ENCODE measurements around the gene DNAJB11.
"Not testable (repeated sequence)": the region's sequence is repeated elsewhere in the genome, so short reads cannot be mapped to it uniquely, and the experiment has no call there.

Gene DNAJB11

GRCh38 chr3:186552408-186553031, 18.0 kb upstream of the DNAJB11 start:
- no peak for DNase-seq (ENCODE audit: low read depth)

GRCh38 chr3:186564586-186564985, 5.9 kb upstream of the DNAJB11 start:
- no peak for DNase-seq (ENCODE audit: low read depth)

DNA sequence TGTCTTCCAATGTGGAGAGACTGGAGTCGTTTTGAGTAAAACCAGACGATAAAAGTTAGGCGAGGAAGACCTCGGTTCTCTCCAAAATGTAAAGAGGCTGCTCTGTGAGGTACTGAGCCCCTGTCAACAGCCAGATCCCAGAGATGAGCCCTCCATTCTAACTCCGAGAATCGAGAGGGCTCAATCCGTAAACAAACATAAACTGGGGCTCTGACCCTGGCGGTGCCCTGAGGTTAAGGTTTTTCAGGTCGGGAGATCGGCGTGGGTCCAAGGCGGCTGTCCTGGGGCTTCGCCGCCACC, 3.8 kb upstream of the DNAJB11 start:
- no peak for DNase-seq (ENCODE audit: low read depth)

DNA sequence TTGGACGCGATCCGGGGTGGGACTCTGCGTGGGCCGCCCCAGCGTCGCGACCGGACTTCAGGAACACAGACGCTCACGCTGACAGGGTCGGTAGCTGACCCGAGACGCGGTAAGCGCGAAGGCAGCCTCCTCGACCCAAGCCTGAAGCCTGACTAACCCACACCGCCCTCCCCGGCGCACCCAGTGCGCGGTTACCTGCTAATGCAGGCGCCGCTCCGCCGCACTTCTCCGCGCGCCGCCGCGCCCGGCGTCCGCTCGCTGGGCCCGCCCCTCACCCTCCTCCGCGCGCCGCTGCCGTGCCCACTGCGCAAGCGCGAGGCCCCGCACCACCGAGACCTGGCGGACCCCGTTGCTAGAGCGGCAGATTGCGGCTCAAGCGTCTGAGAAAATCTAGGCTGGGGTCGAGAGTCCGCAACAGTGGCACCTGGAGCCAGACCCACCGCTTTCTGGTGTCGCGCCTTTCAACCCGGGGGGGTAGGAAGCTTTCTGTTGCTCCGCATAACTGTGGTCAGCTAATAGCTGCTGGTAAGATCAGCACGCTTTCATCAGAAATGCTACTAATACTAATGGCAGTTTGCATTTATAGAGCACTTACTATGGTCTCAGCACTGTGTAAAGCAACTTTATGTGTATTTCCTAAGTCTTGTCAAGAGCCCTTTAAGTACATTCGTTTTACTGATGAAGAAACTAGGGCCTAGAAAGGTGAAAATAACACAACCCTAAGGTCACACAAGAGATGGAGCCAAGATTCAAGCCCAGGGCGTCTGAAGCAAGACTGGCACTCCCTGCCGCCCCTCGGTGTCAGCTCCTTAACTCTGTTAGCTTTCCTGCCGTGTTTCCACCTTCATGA, 3.2 kb upstream of the DNAJB11 start, which contains the start of gene TBCCD1:
TBCCD1 (minus strand) TSS at position 268 of the 850 bp plus-strand sequence. CDS start 3,010 bp downstream, outside the sequence.
- peak; percentile 83 for DNase-seq (ENCODE audit: low read depth)

GRCh38 chr3:186569361-186569760, 1.2 kb upstream of the DNAJB11 start:
- not testable (repeated sequence) for DNase-seq (ENCODE audit: low read depth)

DNA sequence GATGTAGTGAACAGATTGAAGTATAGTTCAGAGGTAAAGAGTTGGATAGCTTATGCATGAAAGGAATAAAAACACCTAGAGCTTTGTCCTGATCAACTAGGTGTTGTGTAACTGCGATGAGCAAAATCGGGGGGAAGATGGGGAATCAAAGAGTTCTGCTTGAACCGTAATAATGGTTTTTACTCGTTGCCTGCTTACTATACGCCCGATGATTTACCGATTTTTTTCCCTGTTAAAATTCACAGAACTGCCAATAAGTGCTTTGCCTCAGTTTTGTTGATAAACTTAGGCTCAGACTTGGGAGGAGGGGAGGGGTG, 783 bp upstream of the DNAJB11 start:
- DNase-seq (ENCODE audit: low read depth) = no peak

DNA sequence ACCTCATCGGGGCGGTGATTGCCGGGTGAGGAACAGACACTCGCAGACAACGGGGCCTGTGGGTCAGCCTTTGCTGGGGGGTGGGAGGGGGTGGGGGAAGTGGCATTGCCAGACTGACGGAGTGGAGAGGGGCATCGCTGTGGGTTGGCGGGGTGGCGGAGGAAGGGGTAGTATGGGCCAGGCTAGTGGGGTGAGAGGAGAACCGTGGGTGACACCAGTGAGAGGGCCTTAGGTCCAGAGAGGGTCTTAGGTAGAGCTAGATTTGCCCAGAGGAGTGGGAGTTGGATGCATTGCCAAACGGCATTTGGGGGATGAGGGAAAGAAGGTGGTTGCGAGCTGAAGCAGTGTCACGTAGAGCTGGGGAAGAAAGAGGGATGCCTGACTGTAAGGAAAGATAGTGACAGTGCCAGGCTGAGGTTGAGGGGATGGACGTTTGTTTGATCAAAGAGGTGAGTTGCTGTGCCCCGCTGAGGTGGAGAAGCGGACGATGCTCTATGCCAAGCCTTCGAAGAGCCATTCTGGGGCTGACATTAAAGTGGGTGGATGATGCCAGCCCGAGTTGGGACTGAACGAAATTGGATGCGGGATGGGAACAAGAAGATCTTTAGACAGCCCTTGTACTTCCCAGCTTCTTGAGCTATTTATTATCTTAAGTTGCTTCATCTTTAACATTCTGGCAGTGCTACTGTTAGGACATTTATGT, 572 bp downstream of the DNAJB11 start:
- DNase-seq (ENCODE audit: low read depth) = peak; percentile 1

- no peak for DNase-seq (ENCODE audit: low read depth)
Measured at GRCh38 chr3:186571644-186572013, 1.1 kb downstream of the DNAJB11 start.

DNA sequence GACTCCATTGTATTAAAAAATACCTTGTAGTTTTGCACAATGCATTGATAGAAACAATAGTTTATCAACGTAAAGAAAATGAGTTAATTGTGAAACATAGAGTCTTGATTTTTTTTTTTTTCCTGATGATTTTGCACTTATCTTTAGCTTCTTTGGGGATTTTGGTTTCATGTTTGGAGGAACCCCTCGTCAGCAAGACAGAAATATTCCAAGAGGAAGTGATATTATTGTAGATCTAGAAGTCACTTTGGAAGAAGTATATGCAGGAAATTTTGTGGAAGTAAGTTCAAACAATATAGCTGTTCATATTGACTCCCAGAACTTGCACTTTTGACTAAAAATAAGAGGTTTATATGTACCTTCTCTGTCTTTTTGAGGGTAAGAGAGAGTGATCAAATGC, 7.0 kb downstream of the DNAJB11 start:
- no peak for DNase-seq (ENCODE audit: low read depth)

DNA sequence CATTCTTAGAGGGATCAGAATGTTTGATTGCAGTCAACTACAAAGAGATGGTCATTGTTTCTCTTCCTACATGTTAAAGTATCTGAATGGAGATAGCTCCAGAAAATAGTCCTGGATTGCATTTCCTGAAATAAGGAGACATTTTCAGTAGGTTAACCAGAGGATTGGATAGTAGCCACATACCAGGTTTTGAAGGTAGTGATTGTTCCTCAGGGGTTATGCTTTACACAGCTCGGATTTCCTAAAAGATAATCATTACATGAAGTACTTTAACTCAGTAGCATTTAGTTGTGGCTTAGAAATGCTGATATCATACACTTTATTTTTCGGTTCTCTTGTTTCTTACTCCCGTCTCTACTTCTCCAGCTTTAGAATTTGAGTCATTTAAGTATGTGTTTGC, 10.3 kb downstream of the DNAJB11 start:
- no peak for DNase-seq (ENCODE audit: low read depth)

DNA sequence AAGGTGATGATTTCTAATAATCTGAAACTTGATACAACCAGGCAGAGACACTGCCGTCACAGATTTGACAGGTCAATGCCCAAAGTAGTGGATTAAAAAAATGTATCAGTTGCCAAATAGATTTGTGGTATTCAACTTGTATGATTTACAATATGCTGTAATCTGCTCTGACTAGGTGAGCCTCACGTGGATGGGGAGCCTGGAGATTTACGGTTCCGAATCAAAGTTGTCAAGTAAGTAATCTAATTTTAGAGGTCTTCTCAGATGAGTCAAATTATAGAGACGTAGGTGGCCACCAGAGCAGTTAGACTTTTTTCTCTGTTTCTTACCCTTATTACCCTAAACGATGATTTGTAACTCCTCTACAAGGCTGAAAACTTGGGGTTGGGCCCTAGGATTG, 12.0 kb downstream of the DNAJB11 start:
- no peak for DNase-seq (ENCODE audit: low read depth)

DNA sequence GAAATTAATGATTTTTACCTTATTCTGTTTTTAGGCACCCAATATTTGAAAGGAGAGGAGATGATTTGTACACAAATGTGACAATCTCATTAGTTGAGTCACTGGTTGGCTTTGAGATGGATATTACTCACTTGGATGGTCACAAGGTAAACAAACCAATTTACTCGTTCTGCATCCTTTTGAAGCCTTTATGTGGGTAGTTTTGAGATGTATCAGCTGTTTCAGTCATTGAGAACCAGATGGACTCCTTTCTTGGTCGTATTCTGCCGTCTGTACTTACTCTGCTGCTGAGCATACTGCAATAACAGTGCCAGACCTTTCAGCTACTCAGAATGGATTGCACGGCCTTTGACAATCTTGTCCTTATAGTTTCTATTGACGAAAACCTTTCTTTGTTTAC, 13.3 kb downstream of the DNAJB11 start:
- peak; percentile 52 for DNase-seq (ENCODE audit: low read depth)

- DNase-seq (ENCODE audit: low read depth) = not testable (repeated sequence)
Measured at GRCh38 chr3:186586245-186586644, 15.7 kb downstream of the DNAJB11 start.

DNA sequence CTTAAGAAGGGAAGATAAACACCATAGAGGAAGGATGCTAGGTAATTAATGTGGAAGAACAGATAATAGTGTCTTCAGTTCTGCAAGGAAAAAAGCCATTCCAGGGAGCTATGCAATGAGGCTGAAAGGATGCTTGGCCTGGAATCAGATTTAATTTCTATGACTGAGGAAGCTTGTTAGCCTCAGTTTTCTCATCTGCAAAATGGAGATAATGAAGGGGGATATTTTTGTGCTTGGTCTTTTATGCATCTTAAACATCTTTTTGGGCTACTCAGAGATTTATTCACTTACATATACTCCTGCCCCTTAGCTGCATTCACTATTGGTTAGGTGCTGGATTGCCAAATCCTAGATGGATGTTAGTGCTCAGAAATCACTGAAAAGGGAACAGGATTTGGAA, 16.7 kb downstream of the DNAJB11 start:
- DNase-seq (ENCODE audit: low read depth) = no peak

DNA sequence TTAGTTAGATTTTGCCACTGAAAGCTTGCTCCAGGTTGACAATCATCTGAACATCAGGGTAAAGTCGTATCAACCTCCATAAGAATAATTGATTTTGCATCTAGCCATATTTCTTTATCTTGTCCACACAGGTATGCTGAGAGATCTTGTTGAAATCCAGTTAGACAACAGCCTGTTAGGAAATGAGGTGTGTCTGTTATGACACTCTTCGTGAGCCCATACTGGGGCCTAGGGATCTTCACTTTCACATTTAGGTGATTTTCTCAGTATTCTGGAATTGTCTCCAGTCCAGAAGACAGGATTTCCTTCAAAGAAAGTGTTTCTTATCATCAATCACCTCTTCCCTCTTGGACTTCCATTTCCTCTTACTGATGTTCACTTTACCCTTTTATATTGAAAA, 18.1 kb downstream of the DNAJB11 start:
- DNase-seq (ENCODE audit: low read depth) = peak; percentile 18

DNA sequence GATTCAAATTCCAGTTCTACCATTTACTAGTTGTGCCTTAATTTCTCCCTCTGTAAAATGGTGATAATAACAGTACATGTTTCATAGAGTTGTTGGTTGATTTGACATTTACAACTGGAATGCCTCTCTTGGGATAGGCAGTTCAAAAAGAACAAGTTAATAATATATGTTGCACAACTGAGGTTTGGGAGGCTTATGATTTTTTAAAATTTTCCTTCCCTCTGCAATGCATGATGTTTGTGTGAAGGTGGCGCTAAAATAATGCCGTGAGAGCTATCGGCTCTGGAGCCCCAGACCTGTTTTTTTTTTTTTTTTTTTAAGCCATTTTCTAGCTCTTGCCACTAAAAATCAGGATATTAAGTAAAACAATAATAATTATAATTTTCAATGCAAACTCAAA, 18.6 kb downstream of the DNAJB11 start:
- peak; percentile 40 for DNase-seq (ENCODE audit: low read depth)

- DNase-seq (ENCODE audit: low read depth) = peak; percentile 33
Measured at GRCh38 chr3:186589856-186590579, 19.5 kb downstream of the DNAJB11 start.

- DNase-seq (ENCODE audit: low read depth) = no peak
Measured at GRCh38 chr3:186590580-186591295, 20.2 kb downstream of the DNAJB11 start.

- DNase-seq (ENCODE audit: low read depth) = no peak
Measured at GRCh38 chr3:186592682-186593081, 22.2 kb downstream of the DNAJB11 start.

DNA sequence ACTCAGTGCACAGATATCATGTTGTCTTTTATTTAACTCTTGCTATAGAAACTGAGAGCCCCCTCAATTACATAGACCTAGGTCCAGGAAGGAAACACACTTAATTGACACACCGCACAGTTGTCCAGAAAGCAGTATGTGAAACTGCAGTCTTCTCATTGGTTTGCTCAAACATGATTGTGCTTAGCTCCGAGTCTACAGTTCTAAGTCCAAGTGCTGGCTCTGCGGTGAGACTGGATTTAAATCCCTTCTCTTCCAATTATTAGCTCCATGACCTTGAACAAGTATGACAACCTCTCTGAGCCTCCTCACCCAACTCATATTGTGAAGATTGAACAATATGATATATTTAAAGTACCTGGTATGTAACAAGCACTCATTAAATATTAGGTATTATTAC, 23.3 kb downstream of the DNAJB11 start:
- DNase-seq (ENCODE audit: low read depth) = no peak

- DNase-seq (ENCODE audit: low read depth) = no peak
Measured at GRCh38 chr3:186594591-186595113, 24.1 kb downstream of the DNAJB11 start.
